ENCODE measurements around the gene PIP5KL1. TPM values are rescaled to one million over a fixed set of nuclear protein-coding genes. Genes with fewer than 3 reads are reported as not detected.

PIP5KL1 gene
- total RNA-seq, 2 experiments from 2014 or later = 0.95 to 4.4 TPM

DNA sequence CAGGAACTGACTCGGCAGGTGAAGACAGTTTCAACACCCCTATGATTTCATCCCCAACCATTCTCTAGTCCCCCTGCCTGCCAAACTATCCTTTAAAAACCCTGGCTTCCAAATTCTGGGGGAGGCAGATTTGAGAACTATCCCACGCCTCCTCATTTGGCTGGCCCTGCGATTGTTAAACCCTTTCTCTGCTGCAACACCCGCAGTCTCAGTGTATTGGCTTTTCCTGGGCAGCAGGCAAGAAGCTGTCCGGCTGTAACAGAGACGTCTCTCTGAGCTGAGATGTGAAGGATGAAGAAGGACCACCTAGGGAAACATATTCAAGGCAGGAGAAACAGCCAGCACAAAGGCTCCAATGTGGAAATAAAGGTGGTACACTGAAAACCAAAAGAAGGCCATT is 37.7 kb downstream of the PIP5KL1 start:
- no TSS peak for BruUV-seq (replicated peaks)
- ChIA-PET CTCF (ENCODE audit: unreplicated experiment) (no interaction called here), POLR2A (no interaction called here)
- Histone ChIP-seq H3K36me3 (ENCODE audit: insufficient read depth, low read length) (peaks cover 80% of the 10 kb centered on the region), H3K4me3 (ENCODE audit: low read depth, low read length, poor library complexity, severe bottlenecking) (no peak overlapping the region), H3K4me1 (ENCODE audit: insufficient read depth, low read length, poor library complexity, severe bottlenecking) (peaks cover 13% of the 10 kb centered on the region), H3K27ac (ENCODE audit: low read depth, low read length, poor library complexity, severe bottlenecking) (no peak overlapping the region), H3K9me2 (ENCODE audit: insufficient read depth, low read length) (no peaks in the 10 kb centered on the region), H3K4me2 (ENCODE audit: low read length) (no peak overlapping the region), H3K9me3 (ENCODE audit: low read length) (0 out of 2 replicates have a peak, but pooled peaks cover 20% of the 10 kb centered on the region), H3K79me2 (ENCODE audit: insufficient read depth, low read depth, low read length) (no peaks in the 10 kb centered on the region), H4K20me1 (ENCODE audit: insufficient read depth, low read length) (0 out of 2 replicates have a peak, but pooled peaks cover 3% of the 10 kb centered on the region), H2AFZ (ENCODE audit: low read length) (no peak overlapping the region)
- intact Hi-C loops (cut with micrococcal nuclease; ENCODE audit: unreplicated experiment) = no loop called here
- TF ChIP-seq, protein P1, sequence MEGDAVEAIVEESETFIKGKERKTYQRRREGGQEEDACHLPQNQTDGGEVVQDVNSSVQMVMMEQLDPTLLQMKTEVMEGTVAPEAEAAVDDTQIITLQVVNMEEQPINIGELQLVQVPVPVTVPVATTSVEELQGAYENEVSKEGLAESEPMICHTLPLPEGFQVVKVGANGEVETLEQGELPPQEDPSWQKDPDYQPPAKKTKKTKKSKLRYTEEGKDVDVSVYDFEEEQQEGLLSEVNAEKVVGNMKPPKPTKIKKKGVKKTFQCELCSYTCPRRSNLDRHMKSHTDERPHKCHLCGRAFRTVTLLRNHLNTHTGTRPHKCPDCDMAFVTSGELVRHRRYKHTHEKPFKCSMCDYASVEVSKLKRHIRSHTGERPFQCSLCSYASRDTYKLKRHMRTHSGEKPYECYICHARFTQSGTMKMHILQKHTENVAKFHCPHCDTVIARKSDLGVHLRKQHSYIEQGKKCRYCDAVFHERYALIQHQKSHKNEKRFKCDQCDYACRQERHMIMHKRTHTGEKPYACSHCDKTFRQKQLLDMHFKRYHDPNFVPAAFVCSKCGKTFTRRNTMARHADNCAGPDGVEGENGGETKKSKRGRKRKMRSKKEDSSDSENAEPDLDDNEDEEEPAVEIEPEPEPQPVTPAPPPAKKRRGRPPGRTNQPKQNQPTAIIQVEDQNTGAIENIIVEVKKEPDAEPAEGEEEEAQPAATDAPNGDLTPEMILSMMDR (conservative IDR thresholded peaks at IDR 0.05; ENCODE audit: low read length) = no peak
- no peak for TF ChIP-seq EZH2phosphoT487 (IDR thresholded peaks at IDR 0.05; ENCODE audit: borderline replicate concordance, low read depth, low read length)
- DNase-seq (ENCODE audit: low spot score) = no peak

DNA sequence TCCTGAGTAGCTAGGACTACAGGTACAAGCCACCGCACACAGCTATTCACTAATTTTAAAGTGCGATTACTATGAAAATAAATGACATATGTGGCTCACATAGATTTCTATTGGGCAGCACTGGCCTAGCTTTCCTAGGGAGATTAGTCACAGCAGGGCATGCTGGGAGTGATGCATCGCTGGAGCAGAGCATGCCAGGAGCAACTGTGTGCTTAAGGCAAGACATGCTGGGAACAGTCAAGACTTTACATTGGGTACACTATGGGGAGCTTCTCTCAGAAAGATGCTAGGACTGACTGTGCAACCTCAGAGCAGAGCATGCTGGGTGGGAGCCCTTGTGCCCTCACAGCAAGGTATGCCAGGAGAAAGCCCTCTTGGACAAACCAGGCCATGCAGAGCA is 40.5 kb downstream of the PIP5KL1 start:
- no TSS peak for BruUV-seq (replicated peaks)
- Histone ChIP-seq H4K20me1 (ENCODE audit: insufficient read depth, low read length) (no peaks in the 10 kb centered on the region), H3K27ac (ENCODE audit: low read depth, low read length, poor library complexity, severe bottlenecking) (no peak overlapping the region), H3K4me1 (ENCODE audit: insufficient read depth, low read length, poor library complexity, severe bottlenecking) (no peaks in the 10 kb centered on the region), H3K4me3 (ENCODE audit: low read depth, low read length, poor library complexity, severe bottlenecking) (no peak overlapping the region), H3K9me3 (ENCODE audit: low read length) (0 out of 2 replicates have a peak, but pooled peaks cover 20% of the 10 kb centered on the region), H2AFZ (ENCODE audit: low read length) (no peak overlapping the region), H3K79me2 (ENCODE audit: insufficient read depth, low read depth, low read length) (no peaks in the 10 kb centered on the region), H3K9me2 (ENCODE audit: insufficient read depth, low read length) (no peaks in the 10 kb centered on the region), H3K4me2 (ENCODE audit: low read length) (no peak overlapping the region), H3K36me3 (ENCODE audit: insufficient read depth, low read length) (peaks cover 83% of the 10 kb centered on the region)
- ChIA-PET POLR2A (interaction anchor here (1.5 kb wide), 1 partner anchor 25 kb away, joined by 8 read pairs; no protein-coding TSS in a partner anchor), CTCF (ENCODE audit: unreplicated experiment) (interaction anchor here (0.5 kb wide), 1 partner anchor 19 kb away, joined by 3 read pairs; no protein-coding TSS in a partner anchor)
- TF ChIP-seq EZH2phosphoT487 (IDR thresholded peaks at IDR 0.05; ENCODE audit: borderline replicate concordance, low read depth, low read length) = no peak
- TF ChIP-seq, protein P1 (conservative IDR thresholded peaks at IDR 0.05; ENCODE audit: low read length) = no peak
- intact Hi-C loops (cut with micrococcal nuclease; ENCODE audit: unreplicated experiment) = no loop called here
- DNase-seq (ENCODE audit: low spot score) = no peak

DNA sequence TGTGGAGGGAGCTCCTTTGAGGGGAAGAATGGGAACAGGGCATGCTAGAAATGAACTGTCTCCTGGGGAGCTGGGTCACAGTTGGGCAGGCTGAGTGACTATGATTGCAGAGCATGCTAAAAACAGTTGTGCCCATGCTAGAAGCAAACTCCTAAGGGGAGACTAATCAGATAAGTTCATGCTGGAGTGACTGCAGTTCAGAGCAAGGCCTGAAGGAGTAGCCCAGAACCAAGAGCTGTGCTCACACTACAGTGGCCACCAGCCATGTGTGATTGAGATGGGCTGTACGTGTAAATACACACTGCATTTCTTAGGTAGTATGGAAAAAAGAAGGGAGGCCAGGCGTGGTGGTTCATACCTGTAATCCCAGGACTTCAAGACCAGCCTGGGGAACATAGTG is 42.8 kb downstream of the PIP5KL1 start:
- POLR2A ChIA-PET = interaction anchor here (0.6 kb wide), 2 partner anchors 9 to 18 kb away, joined by 4 to 6 read pairs; no protein-coding TSS in a partner anchor
- TF ChIP-seq, protein P1 (conservative IDR thresholded peaks at IDR 0.05; ENCODE audit: low read length) = no peak
- TF ChIP-seq EZH2phosphoT487 (IDR thresholded peaks at IDR 0.05; ENCODE audit: borderline replicate concordance, low read depth, low read length) = no peak
- H3K36me3 ChIP-seq (ENCODE audit: insufficient read depth, low read length) = peaks cover 69% of the 10 kb centered on the region

More for the DNA sequence above, 42.8 kb downstream of the PIP5KL1 start:
- Histone ChIP-seq H3K9me3 (ENCODE audit: low read length) (0 out of 2 replicates have a peak, but pooled peaks cover 6% of the 10 kb centered on the region), H2AFZ (ENCODE audit: low read length) (no peak overlapping the region), H3K4me1 (ENCODE audit: insufficient read depth, low read length, poor library complexity, severe bottlenecking) (peaks cover 4% of the 10 kb centered on the region), H4K20me1 (ENCODE audit: insufficient read depth, low read length) (no peaks in the 10 kb centered on the region), H3K4me3 (ENCODE audit: low read depth, low read length, poor library complexity, severe bottlenecking) (no peak overlapping the region), H3K79me2 (ENCODE audit: insufficient read depth, low read depth, low read length) (no peaks in the 10 kb centered on the region), H3K4me2 (ENCODE audit: low read length) (no peak overlapping the region), H3K9me2 (ENCODE audit: insufficient read depth, low read length) (no peaks in the 10 kb centered on the region), H3K27ac (ENCODE audit: low read depth, low read length, poor library complexity, severe bottlenecking) (no peak overlapping the region)
- CTCF ChIA-PET (ENCODE audit: unreplicated experiment) = no interaction called here
- peak; percentile 29 for DNase-seq (ENCODE audit: low spot score)
- no TSS peak for BruUV-seq (replicated peaks)
- intact Hi-C loops (cut with micrococcal nuclease; ENCODE audit: unreplicated experiment) = no loop called here

Measured in OCI-LY7 (cell line).